Stomach (tissue), 9 donors: Measurements from ENCODE around the gene MAEA. TPM values are rescaled to one million over a fixed set of nuclear protein-coding genes. Genes with fewer than 3 reads are reported as not detected.

Experiments
- DNase-seq, 2 donors: peaks; one replicate each; pipeline versions ENCODE4 v3.0.0 to v3.0.0-alpha.2; 2013 to 2019
- H3K27ac ChIP-seq, 5 donors: fragments of 200-600 bp in 4 of 5; sonication (generic) in 4 of 5; one replicate each; pipeline ENCODE4 v1.5.1; 2013 to 2019; ENCODE audit warnings: mild to moderate bottlenecking in 1 of 5, moderate library complexity in 1 of 5
- H3K27me3 ChIP-seq, 3 donors: fragments of 200-600 bp; sonication (generic); one replicate each; pipeline ENCODE4 v1.5.1; 2017 to 2019; ENCODE audit warnings: mixed run types in 1 of 3
- H3K36me3 ChIP-seq, 4 donors: fragments of 200-600 bp; sonication (generic); 1 replicate in 3 of 4; 2 replicates in 1 of 4; pipeline ENCODE4 v1.5.1; 2016 to 2019
- H3K4me1 ChIP-seq, 4 donors: fragments of 200-600 bp; sonication (generic); one replicate each; pipeline ENCODE4 v1.5.1; 2016 to 2019
- H3K4me3 ChIP-seq, 4 donors: fragments of 200-600 bp; sonication (generic) in 3 of 4; one replicate each; pipeline ENCODE4 v1.5.1; 2016 to 2019; ENCODE audit warnings: mild to moderate bottlenecking in 1 of 4
- H3K9me3 ChIP-seq, 4 donors: fragments of 200-600 bp; sonication (generic); one replicate each; pipeline ENCODE4 v1.5.1; 2016 to 2019
- CTCF ChIP-seq, 7 experiments: fragments of 450-650 bp in 4 of 7; fragments of 200-600 bp in 3 of 7; sonication (generic) in 3 of 7; IDR thresholded peaks; one replicate each; pipeline ENCODE4 v1.5.1; 2016 to 2019; ENCODE audit warnings: antibody characterized with exemption in 7 of 7, control low read depth in 2 of 7, mild to moderate bottlenecking in 1 of 7
- EP300 ChIP-seq: sonication (generic); formaldehyde crosslinking; IDR thresholded peaks from one replicate; pipeline ENCODE4 v1.6.1; 2017; ENCODE audit warnings: antibody characterized with exemption
- POLR2A ChIP-seq, 4 donors: fragments of 450-650 bp; IDR thresholded peaks; one replicate each; pipeline ENCODE4 v1.6.1; 2016; ENCODE audit warnings: antibody characterized with exemption in 4 of 4, control low read depth in 2 of 4, mild to moderate bottlenecking in 1 of 4, moderate library complexity in 1 of 4
- POLR2AphosphoS5 ChIP-seq, 3 donors: sonication (generic); formaldehyde crosslinking; IDR thresholded peaks; one replicate each; pipeline ENCODE4 v1.6.1; 2016; ENCODE audit warnings: antibody characterized with exemption in 3 of 3
- WGBS, 5 donors: extraction: QIAGEN DNeasy Blood & Tissue Kit in 3 of 5; methylation state at CpG; one replicate each; pipeline versions ENCODE4 v1.1.5 to v1.1.7; 2013 to 2018; 5-methylcytosine and 5-hydroxymethylcytosine counted together
- intact Hi-C: fragments of 100-400 bp; cut with DNase I; formaldehyde crosslinking; loops from one replicate; pipeline ENCODE4 v1.15.1; 2023; ENCODE audit warnings: low total_unique reads
- polyA plus RNA-seq, 3 donors: library from polyadenylated mRNA; stranded (reverse); fragments of 200-250 nt; gene quantifications; one replicate each; pipeline ENCODE4 v1.2.3, GENCODE V29; 2013
- total RNA-seq, 5 donors: library from RNA; depleted of rRNA; stranded (reverse); fragments of >200 nt; gene quantifications; one replicate each; pipeline versions ENCODE4 v1.1.0 to v1.2.3, GENCODE V29; 2014 to 2016
- donor health status: healthy with polysubstance abuse.
- donor health status: Bipolar disorder and iron deficiency.
- donor health status: healthy.

The MAEA gene
- total and polyA plus RNA-seq, 8 donors: 34.0 to 295 (median 63.0) TPM

- no peak for DNase-seq
Measured at GRCh38 chr4:1367936-1368289, 78.2 kb downstream of the MAEA start.

GRCh38 chr4:1368421-1369090 lies 78.9 kb downstream of the MAEA start:
- Histone ChIP-seq H3K9me3 (no peaks in the 10 kb centered on the region), H3K27me3 (no peaks in the 10 kb centered on the region), H3K36me3 (peaks cover 13 to 83% (median 75%) of the 10 kb centered on the region in 4 donors), H3K4me3 (no peak overlapping the region), H3K27ac (no peak overlapping the region), H3K4me1 (peaks cover 0 to 12% (median 5%) of the 10 kb centered on the region in 4 donors)
- TF ChIP-seq POLR2AphosphoS5 (IDR thresholded peaks at IDR 0.05): no peak
- no peak for TF ChIP-seq POLR2A (IDR thresholded peaks at IDR 0.05)
- no peak for TF ChIP-seq EP300
- no peak for TF ChIP-seq CTCF (IDR thresholded peaks at IDR 0.05)
- 91 to 97% (median 93%) methylated on average over 6 to 24 of the region's 24 CpGs for WGBS, 5 donors
- DNase-seq: no peak
- intact Hi-C loops: no loop called here

More at GRCh38 chr4:1367936-1368289, 78.2 kb downstream of the MAEA start:
- WGBS, 5 donors: 81 to 98% (median 92%) methylated on average over 6 to 10 of the region's 10 CpGs
- H3K4me1 ChIP-seq: peaks cover 0 to 12% (median 5%) of the 10 kb centered on the region in 4 donors
- no peak overlapping the region for H3K27ac ChIP-seq
- no peaks in the 10 kb centered on the region for H3K9me3 ChIP-seq
- peaks cover 10 to 77% (median 69%) of the 10 kb centered on the region in 4 donors for H3K36me3 ChIP-seq
- intact Hi-C loops: no loop called here
- H3K27me3 ChIP-seq: no peaks in the 10 kb centered on the region
- no peak overlapping the region for H3K4me3 ChIP-seq
- TF ChIP-seq POLR2AphosphoS5 (IDR thresholded peaks at IDR 0.05): no peak
- TF ChIP-seq CTCF (IDR thresholded peaks at IDR 0.05): no peak
- TF ChIP-seq EP300: no peak
- TF ChIP-seq POLR2A (IDR thresholded peaks at IDR 0.05): no peak

GRCh38 chr4:1369091-1369450 lies 79.4 kb downstream of the MAEA start:
- Histone ChIP-seq H3K4me1 (peaks cover 0 to 12% (median 5%) of the 10 kb centered on the region in 4 donors), H3K36me3 (peaks cover 18 to 88% (median 80%) of the 10 kb centered on the region in 4 donors), H3K4me3 (no peak overlapping the region), H3K9me3 (no peaks in the 10 kb centered on the region), H3K27ac (no peak overlapping the region), H3K27me3 (no peaks in the 10 kb centered on the region)
- intact Hi-C loops: no loop called here
- 89 to 95% (median 92%) methylated on average over 11 to 18 of the region's 18 CpGs for WGBS, 5 donors
- no peak for DNase-seq
- TF ChIP-seq CTCF (IDR thresholded peaks at IDR 0.05): no peak
- TF ChIP-seq POLR2AphosphoS5 (IDR thresholded peaks at IDR 0.05): no peak
- TF ChIP-seq POLR2A (IDR thresholded peaks at IDR 0.05): no peak
- TF ChIP-seq EP300: no peak

- no peak for DNase-seq
- H3K27me3 ChIP-seq: no peaks in the 10 kb centered on the region
- H3K4me3 ChIP-seq: no peak overlapping the region
- H3K27ac ChIP-seq: no peak overlapping the region
- peaks cover 20 to 91% (median 83%) of the 10 kb centered on the region in 4 donors for H3K36me3 ChIP-seq
- no peak for TF ChIP-seq EP300
- no peak for TF ChIP-seq POLR2A (IDR thresholded peaks at IDR 0.05)
- TF ChIP-seq CTCF (IDR thresholded peaks at IDR 0.05): no peak
- TF ChIP-seq POLR2AphosphoS5 (IDR thresholded peaks at IDR 0.05): no peak
- no peaks in the 10 kb centered on the region for H3K9me3 ChIP-seq
- intact Hi-C loops: no loop called here
- WGBS, 5 donors: 90 to 92% (median 91%) methylated on average over 22 of the region's 22 CpGs
- H3K4me1 ChIP-seq: peaks cover 0 to 12% (median 5%) of the 10 kb centered on the region in 4 donors
Measured at GRCh38 chr4:1369479-1370079, 79.9 kb downstream of the MAEA start.
